PC-9 (cell line): ENCODE measurements around the gene BCHE.

Experiments
- CTCF ChIP-seq: fragments of 200-600 bp; sonication (generic); conservative IDR thresholded peaks from 2 replicates; pipeline ENCODE4 v1.6.1; 2017; ENCODE audit warnings: mixed run types, antibody characterized with exemption, mild to moderate bottlenecking, moderate library complexity
- EZH2 ChIP-seq: fragments of 200-600 bp; sonication (generic); IDR thresholded peaks from 2 replicates; pipeline ENCODE4 v1.8.0; 2017; ENCODE audit warnings: antibody characterized with exemption, low read depth

GRCh38 chr3:165875644-165876043 lies 38.4 kb upstream of the BCHE start:
- TF ChIP-seq EZH2 (no peak), CTCF (no peak)
